SKM-1 (cell line): ENCODE measurements around the gene PAX8.
"Not testable (repeated sequence)": the region's sequence is repeated elsewhere in the genome, so short reads cannot be mapped to it uniquely, and the experiment has no call there.

Experiments used
- DNase-seq: peaks from one replicate; lab custom pipeline; 2025; ENCODE audit not compliant: unreplicated experiment; lab: John Stamatoyannopoulos, UW

The PAX8 gene

DNA sequence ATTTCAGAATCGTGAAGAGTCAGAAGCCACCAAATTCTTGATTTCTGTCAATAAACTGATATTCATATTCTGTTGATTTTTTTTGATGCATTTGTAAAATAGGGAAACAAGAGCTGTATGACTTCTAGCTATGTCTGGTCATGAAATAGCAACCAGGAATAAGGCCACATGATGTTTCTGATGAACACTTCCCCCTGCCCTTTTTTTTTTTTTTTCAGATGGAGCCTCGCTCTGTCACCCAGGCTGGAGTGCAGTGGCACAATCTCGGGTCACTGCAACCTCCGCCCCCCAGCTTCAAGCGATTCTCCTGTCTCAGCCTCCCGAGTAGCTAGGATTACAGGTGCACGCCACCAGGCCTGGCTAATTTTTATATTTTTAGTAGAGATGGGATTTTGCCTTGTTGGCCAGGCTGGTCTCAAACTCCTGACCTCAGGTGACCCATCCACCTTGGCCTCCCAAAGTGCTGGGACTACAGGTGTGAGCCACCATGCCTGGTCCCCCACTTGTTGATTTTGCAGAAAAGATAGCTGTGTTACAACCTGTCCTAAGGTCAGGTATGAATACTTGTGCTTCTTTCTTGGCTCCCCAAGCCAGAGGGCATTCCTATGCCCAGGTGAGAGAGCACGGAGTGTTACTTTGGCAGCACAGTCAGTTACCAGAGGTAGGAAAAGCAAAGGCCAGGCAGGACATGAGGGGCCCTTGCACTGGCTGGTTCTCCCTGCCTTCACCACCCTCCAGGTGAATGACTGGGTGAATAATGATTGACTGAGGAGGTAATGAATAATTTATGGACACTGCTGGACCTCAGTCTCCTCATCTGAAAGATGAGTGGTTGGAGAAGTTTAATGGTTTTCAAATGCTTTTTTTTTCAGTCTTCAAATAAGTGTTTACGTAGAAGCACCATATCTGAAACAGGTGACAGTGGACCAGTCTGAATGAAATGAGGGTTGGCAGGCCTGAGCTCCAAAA lies 39.6 kb downstream of the PAX8 start:
- DNase-seq = no peak

DNA sequence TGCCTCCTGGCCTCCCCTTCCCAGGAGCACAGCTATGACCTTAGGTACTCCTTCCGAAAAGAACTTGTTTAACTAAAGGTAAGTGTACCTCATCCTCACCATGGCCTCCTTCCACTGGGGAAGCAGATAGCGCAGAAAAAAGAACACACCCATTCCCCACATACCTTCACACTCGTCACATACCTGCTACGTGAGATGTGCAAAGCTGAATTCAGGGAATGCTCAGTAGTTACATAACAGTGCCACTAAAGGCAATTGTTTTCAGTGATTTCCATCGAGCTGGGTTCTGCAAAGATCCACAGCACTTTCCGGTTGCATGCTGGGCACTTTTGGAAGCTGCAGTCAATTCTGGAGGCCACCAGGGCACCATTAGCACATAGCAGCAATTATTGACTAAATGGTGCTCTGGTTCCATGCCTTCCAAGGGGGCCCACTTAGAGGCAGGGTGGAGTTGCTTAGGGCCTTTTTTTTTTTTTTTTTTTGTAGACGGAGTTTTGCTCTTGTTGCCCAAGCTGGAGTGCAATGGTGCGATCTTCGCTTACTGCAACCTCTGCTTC lies 41.0 kb downstream of the PAX8 start:
- no peak for DNase-seq

DNA sequence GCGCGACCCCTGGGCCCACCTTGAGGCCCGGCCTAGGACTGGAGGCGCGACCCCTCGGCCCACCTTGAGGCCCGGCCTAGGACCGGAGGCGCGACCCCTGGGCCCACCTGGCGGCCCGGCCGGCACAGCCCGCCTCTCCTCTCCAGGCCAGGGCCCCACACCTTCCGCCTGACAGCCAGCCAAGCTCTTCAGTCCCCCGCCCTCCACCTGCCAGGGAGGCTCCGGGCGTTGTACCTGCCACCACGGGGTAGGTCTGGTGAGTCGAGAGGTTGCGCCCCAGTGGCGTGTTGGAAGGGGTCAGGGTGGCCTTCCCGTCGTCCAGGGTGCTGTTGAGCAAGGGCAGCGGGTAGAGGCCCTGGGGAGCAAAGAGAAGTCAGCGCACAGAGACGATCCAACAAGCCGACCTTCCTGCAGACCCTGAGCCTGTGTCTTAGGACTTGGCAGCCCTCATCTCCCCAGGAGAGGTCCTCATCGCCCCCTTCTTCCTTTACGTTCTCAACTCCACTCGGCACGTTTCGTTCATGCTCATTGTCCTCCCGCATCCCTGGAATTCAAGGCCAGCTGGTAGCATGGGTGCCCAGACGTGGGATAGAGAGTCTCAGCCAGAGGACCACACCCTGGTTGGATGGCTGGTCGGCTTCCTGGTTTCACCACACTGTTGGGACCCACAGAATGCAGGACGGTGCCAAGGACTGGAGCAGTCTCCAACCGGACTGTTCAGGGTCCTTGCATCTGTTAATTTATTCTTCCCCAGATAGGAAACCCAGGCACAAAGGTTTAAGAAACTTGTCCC lies 42.2 kb downstream of the PAX8 start:
- no peak for DNase-seq

DNA sequence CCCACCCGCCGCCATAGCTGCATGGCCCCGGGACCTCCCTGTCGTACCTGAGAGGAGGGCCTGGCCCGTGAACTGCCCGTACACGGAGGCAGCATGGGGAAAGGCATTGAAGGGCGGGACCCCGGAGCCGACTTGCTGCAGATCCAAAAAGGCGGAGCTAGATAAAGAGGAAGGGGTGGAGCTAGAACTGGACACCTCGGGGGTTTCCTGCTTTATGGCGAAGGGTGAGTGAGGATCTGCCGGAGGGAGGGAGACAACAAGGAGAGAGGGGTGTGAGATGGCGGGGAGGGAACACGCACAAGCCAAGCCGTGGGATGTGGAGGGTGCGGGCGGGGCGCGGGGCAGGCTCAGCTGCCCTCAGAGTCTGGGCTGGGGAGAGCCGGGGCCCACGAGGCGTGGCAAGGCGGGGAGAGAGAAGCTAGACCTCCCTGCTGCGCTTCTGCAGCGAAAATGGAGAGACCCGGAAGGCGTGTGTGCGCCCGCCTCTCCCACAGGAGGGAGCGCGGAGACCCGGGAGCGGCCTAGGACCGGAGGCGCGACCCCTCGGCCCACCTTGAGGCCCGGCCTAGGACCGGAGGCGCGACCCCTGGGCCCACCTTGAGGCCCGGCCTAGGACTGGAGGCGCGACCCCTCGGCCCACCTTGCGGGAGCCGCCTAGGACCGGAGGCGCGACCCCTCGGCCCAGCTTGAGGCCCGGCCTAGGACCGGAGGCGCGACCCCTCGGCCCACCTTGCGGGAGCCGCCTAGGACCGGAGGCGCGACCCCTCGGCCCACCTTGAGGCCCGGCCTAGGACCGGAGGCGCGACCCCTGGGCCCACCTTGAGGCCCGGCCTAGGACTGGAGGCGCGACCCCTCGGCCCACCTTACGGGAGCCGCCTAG lies 43.1 kb downstream of the PAX8 start:
- DNase-seq = not testable (repeated sequence)

DNA sequence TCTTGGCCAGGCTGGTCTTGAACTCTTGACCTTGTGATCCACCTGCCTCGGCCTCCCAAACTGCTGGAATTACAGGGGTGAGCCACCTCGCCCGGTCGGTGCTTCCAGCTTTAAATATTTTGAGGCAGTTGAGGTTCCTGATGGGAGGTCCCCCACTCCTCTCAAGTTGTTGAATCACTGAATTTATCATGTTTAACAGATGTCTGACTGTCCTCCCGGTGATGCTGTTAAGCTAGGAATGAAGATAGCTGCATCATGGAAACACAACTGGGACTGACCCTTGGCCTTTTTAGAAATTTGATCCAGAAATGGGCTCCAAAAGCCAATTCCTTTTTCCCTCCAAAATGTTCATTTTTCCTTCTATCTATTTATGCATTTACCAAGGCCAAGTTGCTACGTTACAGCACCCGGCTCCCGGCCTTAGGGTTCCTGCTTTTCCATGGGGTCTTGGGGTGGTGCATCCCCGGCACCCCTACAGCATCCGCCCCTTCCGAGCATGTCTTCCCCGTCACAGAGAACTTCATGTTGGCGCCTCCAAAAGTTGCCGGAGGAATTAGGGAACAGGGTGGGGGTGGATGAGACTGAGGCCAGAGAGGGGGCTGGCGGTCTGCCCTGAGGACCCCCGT lies 43.9 kb downstream of the PAX8 start:
- DNase-seq = no peak

DNA sequence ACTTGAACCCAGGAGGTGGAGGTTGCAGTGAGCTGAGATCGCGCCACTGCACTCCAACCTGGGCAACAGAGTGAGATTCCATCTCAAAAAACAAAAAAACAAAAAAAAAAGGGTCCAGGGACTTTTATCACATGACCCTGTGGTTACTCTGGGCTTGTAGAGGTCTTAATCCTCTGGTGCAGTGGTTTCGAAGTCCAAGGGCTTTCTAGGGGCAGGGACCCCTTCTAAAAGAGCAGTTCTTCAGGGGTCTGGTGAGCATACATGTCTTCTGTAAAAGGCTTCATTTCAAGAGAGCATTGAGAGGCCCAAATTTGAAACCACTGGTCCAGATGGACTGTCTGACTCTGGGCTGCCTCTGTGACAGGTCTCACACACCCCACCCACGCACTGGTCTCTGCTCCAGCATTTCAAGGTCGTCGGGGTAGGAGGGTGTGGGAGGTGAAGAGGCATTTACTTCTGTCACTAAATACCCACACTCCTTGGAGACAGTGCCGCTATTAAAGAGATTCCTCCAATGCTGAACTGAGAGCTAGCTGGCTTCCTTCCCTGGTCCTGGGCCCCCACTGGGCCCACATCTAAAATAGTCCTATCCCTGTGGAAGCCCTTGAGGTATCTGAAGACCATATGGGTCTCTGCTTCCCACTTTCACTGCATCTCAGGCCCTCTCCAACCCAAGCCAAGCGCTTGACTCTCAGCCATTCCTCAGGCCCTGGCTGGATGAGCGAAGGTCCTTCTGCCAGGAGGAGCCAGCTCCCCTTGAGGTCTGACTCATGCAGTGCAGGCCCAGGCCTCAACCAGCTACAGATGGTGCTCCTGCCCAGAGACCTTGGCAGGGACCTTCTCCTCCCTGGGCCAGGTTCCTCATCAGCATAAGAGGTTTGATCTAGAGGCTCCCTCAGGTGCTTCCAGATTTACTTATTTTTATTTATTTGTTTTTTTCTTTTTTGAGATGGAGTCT lies 44.8 kb downstream of the PAX8 start:
- no peak for DNase-seq

DNA sequence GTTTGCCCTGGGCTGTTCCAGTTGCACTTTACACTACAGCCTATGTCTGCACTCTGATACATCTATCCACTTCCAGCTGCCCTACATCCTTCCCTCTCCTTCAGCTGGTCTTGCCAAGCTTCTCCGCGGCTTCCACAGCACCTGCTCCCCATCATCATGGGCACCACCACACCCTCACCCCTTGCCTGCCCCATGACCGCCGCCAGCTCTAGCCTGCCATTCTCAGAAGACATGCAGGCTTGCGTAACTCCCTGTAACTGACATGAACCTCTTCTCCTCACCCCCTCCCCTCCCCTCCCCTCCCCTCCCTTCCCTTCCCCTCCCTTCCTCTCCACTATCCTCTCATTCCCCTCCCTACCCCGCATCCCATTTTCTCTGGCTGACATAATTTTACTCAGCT lies 46.0 kb downstream of the PAX8 start:
- DNase-seq = no peak

DNA sequence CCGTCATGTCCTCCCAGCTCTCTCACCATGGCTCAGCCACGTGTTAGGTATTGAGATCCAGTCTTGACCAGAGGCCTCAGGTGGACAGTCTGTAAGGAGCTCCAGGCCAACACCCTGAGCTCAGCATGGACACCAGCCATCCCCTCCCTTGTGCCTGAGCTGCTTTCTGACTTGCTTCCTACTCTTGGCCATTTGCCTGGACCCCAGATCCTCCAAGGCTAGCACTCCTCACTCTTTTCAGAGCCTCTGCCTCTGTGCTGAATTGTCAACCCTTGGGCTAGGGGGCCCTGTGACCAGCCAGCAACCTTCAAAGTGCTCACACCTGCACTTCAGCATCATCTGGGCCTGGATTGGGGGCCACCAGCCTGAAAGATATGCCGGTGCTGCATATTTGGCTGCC lies 46.6 kb downstream of the PAX8 start:
- DNase-seq = no peak

DNA sequence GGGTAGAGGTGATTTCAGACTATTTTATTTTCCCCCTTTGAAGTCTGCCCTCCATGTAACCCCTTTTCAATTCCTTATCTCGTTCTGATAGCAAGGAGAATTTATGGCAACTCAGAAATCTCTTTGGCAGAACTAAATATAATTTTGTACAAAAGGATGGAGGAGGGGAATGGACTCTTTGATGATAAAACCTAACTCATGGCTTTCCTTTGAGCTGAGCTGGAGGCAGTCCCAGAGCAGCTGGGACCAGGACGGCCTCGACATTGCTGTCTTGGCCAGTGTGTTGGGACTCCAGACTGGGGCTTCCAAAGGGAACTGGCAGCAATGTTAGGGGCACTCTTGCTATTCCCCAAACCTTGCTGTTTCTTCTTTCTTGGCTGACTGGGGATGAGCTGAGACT lies 47.7 kb downstream of the PAX8 start:
- no peak for DNase-seq

DNA sequence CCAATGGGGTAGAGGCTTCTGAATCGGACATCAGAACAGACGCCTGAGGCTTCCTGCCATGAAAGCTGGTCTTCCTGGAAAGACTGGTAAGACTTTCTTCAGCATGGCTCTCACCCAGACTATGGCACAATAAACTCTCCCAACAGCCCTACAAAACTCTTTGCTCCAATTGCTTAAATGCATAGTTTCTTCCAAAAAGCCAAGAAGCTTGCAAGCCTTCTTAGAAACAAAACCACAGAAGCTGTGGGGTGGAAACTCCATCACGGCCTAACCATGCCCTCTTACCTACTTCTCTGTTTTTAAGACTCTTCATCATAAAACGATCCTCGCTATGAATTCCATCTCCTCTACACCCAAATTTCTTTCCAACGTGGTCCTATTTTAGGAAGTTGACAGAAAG lies 48.2 kb downstream of the PAX8 start:
- DNase-seq = no peak

DNA sequence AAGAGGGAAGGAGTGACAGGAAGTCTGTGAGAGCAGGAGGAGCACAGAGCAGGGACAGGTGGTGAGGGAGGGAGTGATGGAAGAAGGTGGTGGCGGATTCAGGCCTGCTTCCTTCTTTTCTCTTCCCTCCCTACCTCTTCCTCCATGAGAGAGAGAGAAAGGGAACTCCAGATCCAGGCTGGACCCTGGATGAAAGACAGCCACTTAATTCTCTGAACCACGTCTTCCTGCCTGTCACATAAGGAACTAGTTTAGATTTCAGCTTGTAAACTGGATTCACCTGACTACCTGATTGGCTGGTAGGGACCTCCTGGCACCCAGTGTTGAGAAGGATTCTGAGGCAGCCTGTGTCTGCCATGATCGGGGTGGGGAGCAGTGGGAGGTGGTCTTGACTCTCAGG lies 48.9 kb downstream of the PAX8 start:
- no peak for DNase-seq

DNA sequence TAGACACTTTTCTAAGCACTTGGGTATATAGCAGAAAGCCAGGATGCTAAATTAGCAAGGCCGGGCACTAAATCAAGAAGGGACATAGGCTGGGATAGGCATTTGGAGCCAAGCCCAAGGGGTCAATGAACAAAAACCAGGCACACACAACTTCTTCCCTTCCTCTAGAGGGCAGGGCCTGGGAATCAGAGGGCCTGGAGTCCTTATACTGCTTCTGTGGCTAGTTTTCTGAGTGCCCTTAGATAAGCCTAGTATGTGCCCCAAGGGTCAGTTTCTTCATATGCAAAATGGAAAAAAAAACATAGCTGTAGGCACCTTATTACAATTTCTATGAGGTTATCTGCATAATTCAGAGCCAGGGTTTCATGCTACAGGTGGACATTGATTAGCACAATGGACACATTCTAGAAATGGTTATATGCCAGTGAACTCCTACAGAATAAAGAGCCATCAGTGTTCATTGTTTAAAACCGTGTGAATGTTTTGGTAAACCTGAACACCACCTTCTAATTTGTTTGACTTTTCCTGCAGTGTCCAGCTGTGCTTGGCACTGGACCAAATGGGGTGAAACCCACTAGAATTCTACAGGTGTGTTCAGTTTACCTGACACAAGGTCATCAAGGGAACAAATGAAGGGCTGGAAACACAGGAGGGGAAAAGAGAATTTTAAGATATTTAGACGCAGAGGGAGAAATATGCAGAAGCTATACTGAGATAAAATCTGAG lies 49.6 kb downstream of the PAX8 start:
- DNase-seq = no peak

DNA sequence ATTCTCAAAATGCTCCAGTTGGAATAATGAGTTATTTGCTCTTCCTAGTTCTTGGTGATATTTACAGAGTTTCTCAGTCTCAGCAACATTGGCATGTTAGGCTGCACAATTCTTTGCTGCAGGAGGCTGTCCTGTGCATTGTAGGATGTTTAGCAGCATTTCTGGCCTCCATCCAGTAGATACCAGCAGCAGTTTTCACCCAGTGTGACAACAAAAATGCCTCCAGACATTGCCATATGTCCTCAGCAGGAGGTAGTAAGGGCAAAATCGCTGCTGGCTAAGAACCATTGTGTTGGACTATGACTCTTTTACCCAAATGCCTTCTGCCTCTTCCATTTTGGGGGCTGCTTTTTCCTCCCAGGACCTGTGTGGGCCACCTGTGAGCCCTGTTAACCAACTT lies 50.4 kb downstream of the PAX8 start:
- no peak for DNase-seq

DNA sequence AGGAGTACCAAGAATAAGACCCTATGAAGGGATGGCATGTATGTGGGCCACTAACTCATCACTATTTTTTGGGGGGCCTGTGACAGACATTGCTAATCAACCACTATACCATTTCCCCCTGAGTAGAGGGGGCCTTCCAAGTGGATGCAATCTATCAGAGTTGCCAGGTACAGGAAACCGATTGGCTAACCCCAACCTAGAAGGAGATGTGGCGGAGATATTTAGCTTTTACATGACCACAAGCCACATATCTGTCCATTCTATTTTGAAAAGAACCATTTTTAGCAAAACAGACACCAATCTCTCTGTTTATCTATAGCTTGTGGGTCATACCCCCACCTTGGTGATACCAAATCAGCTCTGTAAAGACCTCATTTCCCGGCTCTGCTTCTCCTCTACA lies 51.0 kb downstream of the PAX8 start:
- DNase-seq = no peak

DNA sequence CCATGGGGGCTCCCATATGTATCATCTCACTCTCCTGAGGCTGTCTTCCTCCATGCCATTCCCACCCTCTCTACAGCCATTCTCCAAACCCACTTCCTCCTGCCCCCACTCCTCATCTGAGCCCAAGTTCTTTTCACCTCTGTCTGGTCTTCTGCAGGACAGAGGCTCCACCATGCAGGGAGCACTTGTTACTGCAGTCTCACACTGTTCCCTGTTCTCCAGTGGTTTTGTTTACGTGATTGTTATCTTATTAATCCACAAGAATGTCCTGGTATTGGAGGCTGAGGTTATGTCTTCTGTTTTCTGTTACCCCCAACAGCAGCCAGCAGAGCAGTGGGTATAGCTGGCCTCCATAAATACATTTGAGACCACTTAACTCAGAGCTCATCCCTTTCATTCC lies 51.4 kb downstream of the PAX8 start:
- DNase-seq = no peak

DNA sequence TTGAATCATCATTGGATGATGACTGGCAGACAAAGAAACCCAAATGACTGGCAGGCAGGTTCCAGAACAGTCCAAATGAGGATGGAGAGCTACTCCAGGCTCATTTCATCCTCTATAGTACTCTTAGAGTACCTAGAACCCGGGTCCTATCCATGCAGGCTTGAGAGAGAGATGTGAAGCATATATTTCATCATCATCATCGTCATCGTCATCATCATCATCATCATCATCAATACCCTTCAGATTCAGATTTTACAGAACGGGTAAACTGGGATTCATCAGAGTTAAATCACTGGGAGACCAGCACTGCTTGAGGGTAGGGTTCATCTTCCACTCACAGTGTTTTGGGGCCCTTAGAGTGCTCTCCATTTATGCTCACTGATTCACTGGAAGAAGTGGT lies 52.3 kb downstream of the PAX8 start:
- DNase-seq = no peak

DNA sequence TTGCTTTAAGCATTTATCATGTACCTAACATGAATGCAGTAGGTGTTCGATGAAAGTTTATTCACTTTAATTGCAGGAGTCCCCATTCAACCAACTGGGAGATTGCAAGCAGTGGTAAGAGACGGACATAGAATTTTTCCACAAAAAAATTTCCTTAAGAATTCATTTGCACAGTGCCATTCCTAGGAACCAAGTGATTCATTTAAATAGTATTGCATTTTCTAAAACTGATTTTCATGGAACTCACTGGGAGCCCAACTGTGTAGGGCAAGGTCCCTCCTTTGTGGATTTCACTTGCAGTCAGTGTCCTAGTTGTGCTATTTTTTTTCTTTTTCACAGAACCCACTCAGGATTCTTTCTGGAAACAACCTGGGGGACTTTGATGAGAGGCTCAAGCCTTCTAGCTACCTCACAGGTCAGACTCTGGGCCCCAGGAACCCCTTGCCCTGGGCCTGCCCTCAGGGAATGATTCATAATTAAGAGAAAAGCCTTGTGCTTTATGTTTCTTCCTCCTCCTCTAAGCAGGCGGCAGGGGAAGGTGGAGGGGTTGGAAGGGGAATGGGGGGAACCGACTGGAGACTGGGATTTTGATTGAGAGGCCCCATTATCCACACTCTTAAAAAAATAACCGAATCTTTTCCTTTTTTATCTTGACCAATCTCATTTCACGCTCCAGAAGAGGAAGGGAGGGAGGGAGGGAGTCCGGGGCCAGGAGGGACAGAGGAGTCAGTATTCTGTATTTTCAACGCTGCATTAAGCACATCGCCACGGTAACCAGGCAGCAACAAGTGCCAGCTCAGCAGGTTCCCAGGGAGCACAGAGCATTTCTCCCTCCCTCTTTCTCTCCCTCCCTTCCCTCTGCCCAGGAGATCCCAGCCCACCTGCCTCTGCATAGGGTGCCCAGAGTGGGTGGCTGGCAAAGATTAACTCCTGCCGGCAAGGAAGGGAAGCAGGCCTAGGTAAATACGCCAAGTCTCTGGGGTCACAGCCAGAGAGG lies 53.2 kb downstream of the PAX8 start:
- DNase-seq = no peak
